Brain pericyte (primary cell): ENCODE data around the gene DPP9.
"Not testable (repeated sequence)": the region's sequence is repeated elsewhere in the genome, so short reads cannot be mapped to it uniquely, and the experiment has no call there.

Experiments used
- DNase-seq: peaks from one replicate; pipeline ENCODE4 v3.0.0-alpha.2; 2012; ENCODE audit warnings: low read depth, low spot score

DPP9 gene

GRCh38 chr19:4740092-4740491 is 16.4 kb upstream of the DPP9 start:
- no peak for DNase-seq

- DNase-seq = no peak
Observed at GRCh38 chr19:4738734-4739133, 15.1 kb upstream of the DPP9 start.

GRCh38 chr19:4737955-4738600 is 14.4 kb upstream of the DPP9 start:
- DNase-seq = no peak

- DNase-seq = no peak
Observed at GRCh38 chr19:4733755-4734345, 10.2 kb upstream of the DPP9 start.

GRCh38 chr19:4732680-4733114 is 9.1 kb upstream of the DPP9 start:
- no peak for DNase-seq

- DNase-seq = no peak
Observed at GRCh38 chr19:4730740-4731171, 7.1 kb upstream of the DPP9 start.

- no peak for DNase-seq
Observed at GRCh38 chr19:4728871-4729270, 5.2 kb upstream of the DPP9 start.

- no peak for DNase-seq
Observed at GRCh38 chr19:4722671-4723594, 709 bp downstream of the DPP9 start.

- DNase-seq = no peak
Observed at GRCh38 chr19:4721196-4721595, 2.4 kb downstream of the DPP9 start.

GRCh38 chr19:4720037-4720700 is 3.5 kb downstream of the DPP9 start:
- no peak for DNase-seq

- no peak for DNase-seq
Observed at GRCh38 chr19:4719499-4719866, 4.2 kb downstream of the DPP9 start.

GRCh38 chr19:4717966-4718701 is 5.5 kb downstream of the DPP9 start:
- DNase-seq = no peak

GRCh38 chr19:4717191-4717965 is 6.3 kb downstream of the DPP9 start:
- peak; percentile 87 for DNase-seq

GRCh38 chr19:4715529-4716221 is 8.0 kb downstream of the DPP9 start:
- no peak for DNase-seq

GRCh38 chr19:4715178-4715528 is 8.5 kb downstream of the DPP9 start:
- not testable (repeated sequence) for DNase-seq

GRCh38 chr19:4714016-4714415 is 9.6 kb downstream of the DPP9 start:
- no peak for DNase-seq

GRCh38 chr19:4713384-4713951 is 10.2 kb downstream of the DPP9 start:
- no peak for DNase-seq

- DNase-seq = no peak
Observed at GRCh38 chr19:4712771-4713170, 10.9 kb downstream of the DPP9 start.

GRCh38 chr19:4711211-4711610 is 12.4 kb downstream of the DPP9 start:
- no peak for DNase-seq

GRCh38 chr19:4710281-4710600 is 13.4 kb downstream of the DPP9 start:
- no peak for DNase-seq
